Aorta (tissue), 5 donors: ENCODE data around the gene INS. TPM values are rescaled to one million over a fixed set of nuclear protein-coding genes. Genes with fewer than 3 reads are reported as not detected.

Experiments used
- ATAC-seq: fragments of 200-7000 bp; cut with Tn5 transposase; one replicate; pipeline ENCODE4 v1.9.1; 2022; ENCODE audit warnings: moderate library complexity; ENCODE audit not compliant: low FRiP score
- DNase-seq, 2 donors: peaks; one replicate each; pipeline ENCODE4 v3.0.0-alpha.2; 2020
- H3K27ac ChIP-seq, 2 donors: one replicate each; pipeline ENCODE4 v1.5.1; 2013; ENCODE audit warnings: low read length in 2 of 2, mild to moderate bottlenecking in 2 of 2, moderate library complexity in 2 of 2, control low read depth in 1 of 2, inconsistent platforms in 1 of 2, low read depth in 1 of 2
- H3K27me3 ChIP-seq, 2 donors: one replicate each; pipeline ENCODE4 v1.6.1; 2013; ENCODE audit warnings: control low read depth in 1 of 2, low read length in 1 of 2, mild to moderate bottlenecking in 1 of 2, moderate library complexity in 1 of 2; ENCODE audit not compliant: insufficient read depth in 2 of 2, control insufficient read depth in 1 of 2
- H3K36me3 ChIP-seq, 2 donors: one replicate each; pipeline ENCODE4 v1.6.1; 2013; ENCODE audit warnings: control low read depth in 1 of 2, low read length in 1 of 2, mild to moderate bottlenecking in 1 of 2; ENCODE audit not compliant: insufficient read depth in 2 of 2, control insufficient read depth in 1 of 2
- H3K4me1 ChIP-seq, 2 donors: one replicate each; pipeline ENCODE4 v1.6.1; 2013; ENCODE audit warnings: low read length in 2 of 2, control low read depth in 1 of 2, mild to moderate bottlenecking in 1 of 2, moderate library complexity in 1 of 2; ENCODE audit not compliant: insufficient read depth in 2 of 2, control insufficient read depth in 1 of 2
- H3K4me3 ChIP-seq, 2 donors: one replicate each; pipeline ENCODE4 v1.5.1; 2013; ENCODE audit warnings: low read length in 2 of 2, control low read depth in 1 of 2, mild to moderate bottlenecking in 1 of 2
- H3K9me3 ChIP-seq: one replicate; pipeline ENCODE4 v1.6.1; 2013; ENCODE audit warnings: mild to moderate bottlenecking, low read length; ENCODE audit not compliant: control insufficient read depth
- WGBS, 2 donors: extraction: QIAGEN DNeasy Blood & Tissue Kit; methylation state at CpG; one replicate each; pipeline ENCODE4 v1.1.7; 2013; 5-methylcytosine and 5-hydroxymethylcytosine counted together
- intact Hi-C, 2 donors: fragments of 100-400 bp; cut with DNase I; formaldehyde crosslinking; loops; one replicate each; pipeline versions ENCODE4 v1.14.2 to v1.15.0; 2022
- polyA plus RNA-seq, 2 donors: library from polyadenylated mRNA; stranded (reverse); fragments of 200-250 nt; gene quantifications; one replicate each; pipeline ENCODE4 v1.2.3, GENCODE V29; 2013
- total RNA-seq, 2 donors: library from RNA; stranded (reverse); fragmentation: NEBNext Ultra II Directional; extraction: Animal tissue kit (Norgen Biotek cat#: 25700); gene quantifications; one replicate each; pipeline ENCODE4 v1.2.1, GENCODE V29; 2021
- donor health status: healthy with polysubstance abuse.
- donor health status: Bipolar disorder and iron deficiency.
- donor health status: DM: no; HTN: no; CAD: no.
- donor health status: DM: no; HTN: no; CAD: no.
- donor health status: DM: yes; HTN: yes; CAD: no.

Gene INS
- total and polyA plus RNA-seq, 4 donors = 1.9 to 18.8 (median 9.6) TPM

- Histone ChIP-seq H3K4me3 (no peak overlapping the region), H3K27me3 (no peaks in the 10 kb centered on the region), H3K9me3 (no peaks in the 10 kb centered on the region), H3K36me3 (no peaks in the 10 kb centered on the region), H3K27ac (no peak overlapping the region), H3K4me1 (no peaks in the 10 kb centered on the region)
- ATAC-seq (no peak), DNase-seq (no peak)
- 85 to 87% methylated on average over 12 of the region's 12 CpGs for WGBS, 2 donors
- intact Hi-C loops = no loop called here
Observed at GRCh38 chr11:2172676-2173075, 11.7 kb upstream of the INS start.

- ATAC-seq = no peak
- Histone ChIP-seq H3K4me1 (no peaks in the 10 kb centered on the region), H3K36me3 (no peaks in the 10 kb centered on the region), H3K9me3 (no peaks in the 10 kb centered on the region), H3K4me3 (no peak within 1 kb of the TSS), H3K27me3 (no peaks in the 10 kb centered on the region), H3K27ac (no peak within 1 kb of the TSS)
- no peak for DNase-seq
- intact Hi-C loops = no loop called here
- 64 to 67% methylated on average over 16 to 17 of the region's 17 CpGs for WGBS, 2 donors
Observed at GRCh38 chr11:2171591-2172003, 10.6 kb upstream of the INS start, which contains the start of gene TH. Gene TH (minus strand): TSS chr11:2171815. CDS start chr11:2171786, 29 bp downstream.

GRCh38 chr11:2169626-2170570 is 8.9 kb upstream of the INS start:
- intact Hi-C loops = no loop called here
- no peaks in the 10 kb centered on the region for H3K27me3 ChIP-seq
- ATAC-seq (no peak), DNase-seq (no peak)
- H3K4me3 ChIP-seq = no peak overlapping the region
- H3K36me3 ChIP-seq = no peaks in the 10 kb centered on the region
- no peak overlapping the region for H3K27ac ChIP-seq
- 80 to 81% methylated on average over 43 to 45 of the region's 45 CpGs for WGBS, 2 donors
- H3K4me1 ChIP-seq = no peaks in the 10 kb centered on the region
- H3K9me3 ChIP-seq = no peaks in the 10 kb centered on the region

- Histone ChIP-seq H3K27me3 (no peaks in the 10 kb centered on the region), H3K4me1 (no peaks in the 10 kb centered on the region), H3K27ac (no peak overlapping the region), H3K4me3 (no peak overlapping the region), H3K9me3 (no peaks in the 10 kb centered on the region), H3K36me3 (no peaks in the 10 kb centered on the region)
- intact Hi-C loops = no loop called here
- 59 to 62% methylated on average over 10 of the region's 10 CpGs for WGBS, 2 donors
- no peak for ATAC-seq
- DNase-seq = no peak
Observed at GRCh38 chr11:2169005-2169378, 8.0 kb upstream of the INS start.

- Histone ChIP-seq H3K36me3 (no peaks in the 10 kb centered on the region), H3K27me3 (no peaks in the 10 kb centered on the region), H3K4me1 (no peaks in the 10 kb centered on the region), H3K27ac (no peak overlapping the region), H3K9me3 (no peaks in the 10 kb centered on the region), H3K4me3 (no peak overlapping the region)
- 82 to 86% methylated on average over 33 of the region's 33 CpGs for WGBS, 2 donors
- intact Hi-C loops = no loop called here
- DNase-seq (no peak), ATAC-seq (no peak)
Observed at GRCh38 chr11:2168286-2169004, 7.4 kb upstream of the INS start.

- H3K4me1 ChIP-seq = no peaks in the 10 kb centered on the region
- WGBS, 2 donors = 60 to 61% methylated on average over 31 of the region's 31 CpGs
- H3K9me3 ChIP-seq = no peaks in the 10 kb centered on the region
- no peak overlapping the region for H3K4me3 ChIP-seq
- no peaks in the 10 kb centered on the region for H3K36me3 ChIP-seq
- H3K27ac ChIP-seq = no peak overlapping the region
- intact Hi-C loops = no loop called here
- ATAC-seq (no peak), DNase-seq (no peak)
- no peaks in the 10 kb centered on the region for H3K27me3 ChIP-seq
Observed at GRCh38 chr11:2167141-2168045, 6.4 kb upstream of the INS start.

GRCh38 chr11:2166091-2166851 is 5.3 kb upstream of the INS start:
- WGBS, 2 donors = 5 to 6% methylated on average over 61 to 70 of the region's 70 CpGs
- no peaks in the 10 kb centered on the region for H3K9me3 ChIP-seq
- no peaks in the 10 kb centered on the region for H3K36me3 ChIP-seq
- ATAC-seq = no peak
- no peak overlapping the region for H3K4me3 ChIP-seq
- H3K27me3 ChIP-seq = no peaks in the 10 kb centered on the region
- intact Hi-C loops = no loop called here
- DNase-seq = no peak
- no peak overlapping the region for H3K27ac ChIP-seq
- H3K4me1 ChIP-seq = no peaks in the 10 kb centered on the region

- Histone ChIP-seq H3K27me3 (no peaks in the 10 kb centered on the region), H3K4me3 (no peak overlapping the region), H3K27ac (no peak overlapping the region), H3K4me1 (no peaks in the 10 kb centered on the region), H3K36me3 (no peaks in the 10 kb centered on the region), H3K9me3 (no peaks in the 10 kb centered on the region)
- intact Hi-C loops = no loop called here
- 86 to 88% methylated on average over 13 of the region's 13 CpGs for WGBS, 2 donors
- no peak for DNase-seq
- no peak for ATAC-seq
Observed at GRCh38 chr11:2165571-2165970, 4.6 kb upstream of the INS start.
